ENCODE results near the gene NEK9. TPM values are rescaled to one million over a fixed set of nuclear protein-coding genes. Genes with fewer than 3 reads are reported as not detected.

Gene NEK9
- total and polyA plus RNA-seq, 12 donors = 26.9 to 138 (median 110) TPM

DNA sequence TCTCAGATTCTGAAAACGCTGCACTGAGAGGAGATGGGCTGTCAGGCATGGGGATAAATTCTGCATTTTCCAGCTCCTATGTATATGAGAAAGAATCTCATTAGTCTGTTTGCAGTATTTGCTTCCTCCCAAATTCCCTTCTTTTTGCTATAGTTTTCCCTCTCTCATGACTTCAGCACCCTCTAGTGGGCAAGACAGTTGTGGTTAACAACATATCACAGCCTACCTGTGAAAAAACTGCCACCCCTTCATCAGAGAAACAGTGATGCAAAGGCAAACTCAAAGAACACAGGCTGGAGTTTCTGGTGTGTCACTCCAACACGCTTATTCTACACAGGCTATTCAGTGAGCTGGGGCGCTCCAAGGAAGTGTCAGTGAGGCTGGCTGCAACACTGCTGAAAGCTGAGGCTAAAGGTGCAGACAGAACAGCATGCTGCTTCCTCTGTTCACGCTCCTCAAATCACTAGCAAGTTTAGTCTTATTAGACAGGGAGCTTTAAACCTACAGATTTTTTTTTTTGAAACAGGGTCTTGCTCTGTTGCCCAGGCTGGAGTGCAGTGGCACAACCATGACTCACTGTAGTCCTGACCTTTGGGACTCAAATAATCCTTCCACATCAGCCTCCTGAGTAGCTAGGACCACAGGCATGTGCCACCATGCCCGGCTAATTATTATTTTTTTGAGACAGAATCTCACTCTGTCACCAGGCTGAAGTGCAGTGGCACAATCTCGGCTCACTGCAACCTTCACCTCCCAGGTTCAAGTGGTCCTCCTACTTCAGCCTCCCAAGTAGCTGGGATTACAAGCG is 38.1 kb downstream of the NEK9 start:
- peak in 7 of 8 donors; percentile 42 to 79 (median 68) for ATAC-seq

DNA sequence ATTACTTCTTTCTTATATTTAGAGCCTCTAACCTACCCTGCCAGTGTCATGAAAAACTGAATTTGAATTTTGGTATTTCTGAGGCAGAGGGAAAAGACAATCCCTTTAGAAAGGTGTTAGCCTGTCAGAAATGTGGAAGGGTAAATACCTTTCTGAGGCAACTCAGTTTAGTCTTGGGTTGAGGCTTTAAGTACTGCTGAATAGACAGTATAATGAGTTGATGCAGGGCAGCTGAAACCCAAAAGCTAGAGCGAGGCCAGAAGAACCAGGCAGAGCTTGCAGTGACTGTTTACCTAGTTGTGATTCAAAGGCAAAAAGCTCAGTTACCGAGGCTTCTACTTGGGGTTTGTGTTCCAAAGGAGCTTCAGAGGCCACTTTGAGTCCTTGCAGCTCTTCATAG is 38.7 kb downstream of the NEK9 start:
- TF ChIP-seq, protein P1, sequence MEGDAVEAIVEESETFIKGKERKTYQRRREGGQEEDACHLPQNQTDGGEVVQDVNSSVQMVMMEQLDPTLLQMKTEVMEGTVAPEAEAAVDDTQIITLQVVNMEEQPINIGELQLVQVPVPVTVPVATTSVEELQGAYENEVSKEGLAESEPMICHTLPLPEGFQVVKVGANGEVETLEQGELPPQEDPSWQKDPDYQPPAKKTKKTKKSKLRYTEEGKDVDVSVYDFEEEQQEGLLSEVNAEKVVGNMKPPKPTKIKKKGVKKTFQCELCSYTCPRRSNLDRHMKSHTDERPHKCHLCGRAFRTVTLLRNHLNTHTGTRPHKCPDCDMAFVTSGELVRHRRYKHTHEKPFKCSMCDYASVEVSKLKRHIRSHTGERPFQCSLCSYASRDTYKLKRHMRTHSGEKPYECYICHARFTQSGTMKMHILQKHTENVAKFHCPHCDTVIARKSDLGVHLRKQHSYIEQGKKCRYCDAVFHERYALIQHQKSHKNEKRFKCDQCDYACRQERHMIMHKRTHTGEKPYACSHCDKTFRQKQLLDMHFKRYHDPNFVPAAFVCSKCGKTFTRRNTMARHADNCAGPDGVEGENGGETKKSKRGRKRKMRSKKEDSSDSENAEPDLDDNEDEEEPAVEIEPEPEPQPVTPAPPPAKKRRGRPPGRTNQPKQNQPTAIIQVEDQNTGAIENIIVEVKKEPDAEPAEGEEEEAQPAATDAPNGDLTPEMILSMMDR (IDR thresholded peaks at IDR 0.05) = no peak
- H3K9me3 ChIP-seq = no peaks in the 10 kb centered on the region
- no peaks in the 10 kb centered on the region for H3K4me1 ChIP-seq
- peaks cover 0 to 100% (median 69%) of the 10 kb centered on the region in 9 donors for H3K36me3 ChIP-seq
- ATAC-seq = peak in 1 of 8 donors; percentile 16
- H3K27me3 ChIP-seq = no peaks in the 10 kb centered on the region
- DNase-seq = no peak
- no peak overlapping the region for H3K4me3 ChIP-seq
- H3K27ac ChIP-seq = no peak overlapping the region
- 82 to 94% methylated on average over 2 of the region's 2 CpGs for WGBS, 2 donors
- intact Hi-C loops (cut with DNase I) = loop anchor here (1.0 to 10.0 kb wide), 12 partner anchors 141 to 227 kb away; no protein-coding TSS in a partner anchor

More for the DNA sequence above, 38.1 kb downstream of the NEK9 start:
- DNase-seq = peak in 1 of 2 donors; percentile 61
- H3K4me1 ChIP-seq = no peaks in the 10 kb centered on the region
- H3K27ac ChIP-seq = no peak overlapping the region
- intact Hi-C loops (cut with DNase I) = loop anchor here (1.0 to 10.0 kb wide), 12 partner anchors 141 to 228 kb away; no protein-coding TSS in a partner anchor
- WGBS, 2 donors = 65 to 69% methylated on average over 7 of the region's 7 CpGs
- H3K4me3 ChIP-seq = no peak overlapping the region
- no peaks in the 10 kb centered on the region for H3K9me3 ChIP-seq
- no peaks in the 10 kb centered on the region for H3K27me3 ChIP-seq
- TF ChIP-seq, protein P1 (IDR thresholded peaks at IDR 0.05) = peak; percentile 64 to 87 (median 77)
- H3K36me3 ChIP-seq = peaks cover 0 to 100% (median 73%) of the 10 kb centered on the region in 9 donors

- TF ChIP-seq, protein P1 (IDR thresholded peaks at IDR 0.05) = peak in 3 of 9 donors; percentile 12 to 29 (median 13)
- H3K27me3 ChIP-seq = no peaks in the 10 kb centered on the region
- no peak overlapping the region for H3K4me3 ChIP-seq
- 52 to 59% methylated on average over 5 of the region's 5 CpGs for WGBS, 2 donors
- intact Hi-C loops (cut with DNase I) = loop anchor here in 5 of 10 donors (2.0 to 10.0 kb wide), 5 partner anchors 138 to 220 kb away; no protein-coding TSS in a partner anchor
- no peak for DNase-seq
- H3K36me3 ChIP-seq = peaks cover 3 to 89% (median 54%) of the 10 kb centered on the region in 9 donors
- H3K9me3 ChIP-seq = no peaks in the 10 kb centered on the region
- peak in 1 of 8 donors; percentile 19 for ATAC-seq
- H3K4me1 ChIP-seq = peaks cover 0 to 15% (median 4%) of the 10 kb centered on the region in 9 donors
- H3K27ac ChIP-seq = no peak overlapping the region
Measured at GRCh38 chr14:75084513-75084912, 42.3 kb downstream of the NEK9 start.

- intact Hi-C loops (cut with DNase I) = loop anchor here in 3 of 10 donors (10.0 kb wide), 3 partner anchors 138 to 218 kb away; no protein-coding TSS in a partner anchor
- no peak for DNase-seq
- H3K4me1 ChIP-seq = peaks cover 0 to 15% (median 4%) of the 10 kb centered on the region in 9 donors
- no peaks in the 10 kb centered on the region for H3K27me3 ChIP-seq
- H3K27ac ChIP-seq = no peak overlapping the region
- 95 to 100% methylated on average over 1 of the region's 1 CpG for WGBS, 2 donors
- no peak for ATAC-seq
- TF ChIP-seq, protein P1 (IDR thresholded peaks at IDR 0.05) = no peak
- H3K36me3 ChIP-seq = peaks cover 3 to 83% (median 50%) of the 10 kb centered on the region in 9 donors
- no peak overlapping the region for H3K4me3 ChIP-seq
- no peaks in the 10 kb centered on the region for H3K9me3 ChIP-seq
Measured at GRCh38 chr14:75083271-75083670, 43.6 kb downstream of the NEK9 start.
